ENCODE results near the gene JMJD1C. TPM values are rescaled to one million over a fixed set of nuclear protein-coding genes. Genes with fewer than 3 reads are reported as not detected.

The JMJD1C gene
- total RNA-seq, 1 experiment from 2014 or later: 62.5 TPM

GRCh38 chr10:63224241-63224640 lies 241.5 kb downstream of the JMJD1C start:
- Histone ChIP-seq H3K27ac (no peak overlapping the region), H3K4me3 (no peak overlapping the region), H3K36me3 (no peaks in the 10 kb centered on the region), H3K9me3 (replicated peaks) (no peaks in the 10 kb centered on the region), H3K4me1 (replicated peaks) (no peaks in the 10 kb centered on the region), H3K27me3 (replicated peaks) (no peaks in the 10 kb centered on the region)
- no peak for DNase-seq (ENCODE audit: low read depth in 1 of 2, low spot score in 2 of 2)

- H3K9me3 ChIP-seq (replicated peaks): no peaks in the 10 kb centered on the region
- H3K4me1 ChIP-seq (replicated peaks): no peaks in the 10 kb centered on the region
- H3K27ac ChIP-seq: no peak overlapping the region
- no peak for DNase-seq (ENCODE audit: low read depth in 1 of 2, low spot score in 2 of 2)
- H3K27me3 ChIP-seq (replicated peaks): no peaks in the 10 kb centered on the region
- H3K36me3 ChIP-seq: peaks cover under 1% of the 10 kb centered on the region
- H3K4me3 ChIP-seq: no peak overlapping the region
Measured at GRCh38 chr10:63221950-63222349, 243.8 kb downstream of the JMJD1C start.

- Histone ChIP-seq H3K4me3 (no peak overlapping the region), H3K9me3 (replicated peaks) (no peaks in the 10 kb centered on the region), H3K27me3 (replicated peaks) (no peaks in the 10 kb centered on the region), H3K36me3 (peaks cover 20% of the 10 kb centered on the region), H3K27ac (no peak overlapping the region), H3K4me1 (replicated peaks) (no peaks in the 10 kb centered on the region)
- DNase-seq (ENCODE audit: low read depth in 1 of 2, low spot score in 2 of 2): no peak
Measured at GRCh38 chr10:63219749-63220148, 246.0 kb downstream of the JMJD1C start.

- peak in 1 of 2 experiments; percentile 60 for DNase-seq (ENCODE audit: low read depth in 1 of 2, low spot score in 2 of 2)
- H3K9me3 ChIP-seq (replicated peaks): no peaks in the 10 kb centered on the region
- no peak overlapping the region for H3K27ac ChIP-seq
- no peaks in the 10 kb centered on the region for H3K27me3 ChIP-seq (replicated peaks)
- H3K4me1 ChIP-seq (replicated peaks): no peaks in the 10 kb centered on the region
- H3K4me3 ChIP-seq: no peak overlapping the region
- peaks cover 39% of the 10 kb centered on the region for H3K36me3 ChIP-seq
Measured at GRCh38 chr10:63217120-63217605, 248.6 kb downstream of the JMJD1C start.

GRCh38 chr10:63214571-63214970 lies 251.2 kb downstream of the JMJD1C start:
- DNase-seq (ENCODE audit: low read depth in 1 of 2, low spot score in 2 of 2): no peak
- Histone ChIP-seq H3K9me3 (replicated peaks) (no peaks in the 10 kb centered on the region), H3K36me3 (peaks cover 51% of the 10 kb centered on the region), H3K4me3 (no peak overlapping the region), H3K27me3 (replicated peaks) (no peaks in the 10 kb centered on the region), H3K4me1 (replicated peaks) (0 out of 2 replicates have a peak, but pooled peaks cover under 1% of the 10 kb centered on the region), H3K27ac (no peak overlapping the region)

GRCh38 chr10:63213489-63213888 lies 252.3 kb downstream of the JMJD1C start:
- Histone ChIP-seq H3K27me3 (replicated peaks) (no peaks in the 10 kb centered on the region), H3K4me1 (replicated peaks) (peaks cover 7% of the 10 kb centered on the region; the same call in 1 of the 2 replicates), H3K4me3 (no peak overlapping the region), H3K36me3 (peaks cover 54% of the 10 kb centered on the region), H3K27ac (no peak overlapping the region), H3K9me3 (replicated peaks) (no peaks in the 10 kb centered on the region)
- DNase-seq (ENCODE audit: low read depth in 1 of 2, low spot score in 2 of 2): no peak

GRCh38 chr10:63210611-63211196 lies 255.1 kb downstream of the JMJD1C start:
- Histone ChIP-seq H3K4me3 (no peak overlapping the region), H3K9me3 (replicated peaks) (no peaks in the 10 kb centered on the region), H3K4me1 (replicated peaks) (peaks cover 21% of the 10 kb centered on the region), H3K36me3 (peaks cover 71% of the 10 kb centered on the region), H3K27me3 (replicated peaks) (no peaks in the 10 kb centered on the region), H3K27ac (no peak overlapping the region)
- no peak for DNase-seq (ENCODE audit: low read depth in 1 of 2, low spot score in 2 of 2)

- DNase-seq (ENCODE audit: low read depth in 1 of 2, low spot score in 2 of 2): no peak
- no peak overlapping the region for H3K27ac ChIP-seq
- no peaks in the 10 kb centered on the region for H3K9me3 ChIP-seq (replicated peaks)
- no peak overlapping the region for H3K4me3 ChIP-seq
- peaks cover 70% of the 10 kb centered on the region for H3K36me3 ChIP-seq
- H3K4me1 ChIP-seq (replicated peaks): peaks cover 21% of the 10 kb centered on the region
- H3K27me3 ChIP-seq (replicated peaks): no peaks in the 10 kb centered on the region
Measured at GRCh38 chr10:63209705-63210104, 256.1 kb downstream of the JMJD1C start.

GRCh38 chr10:63208986-63209385 lies 256.8 kb downstream of the JMJD1C start:
- no peaks in the 10 kb centered on the region for H3K27me3 ChIP-seq (replicated peaks)
- peaks cover 67% of the 10 kb centered on the region for H3K36me3 ChIP-seq
- no peak overlapping the region for H3K27ac ChIP-seq
- H3K9me3 ChIP-seq (replicated peaks): no peaks in the 10 kb centered on the region
- peak; percentile 36 to 58 for DNase-seq (ENCODE audit: low read depth in 1 of 2, low spot score in 2 of 2)
- H3K4me3 ChIP-seq: no peak overlapping the region
- H3K4me1 ChIP-seq (replicated peaks): peaks cover 21% of the 10 kb centered on the region

- Histone ChIP-seq H3K9me3 (replicated peaks) (no peaks in the 10 kb centered on the region), H3K27ac (no peak overlapping the region; the same call in 1 of the 2 replicates), H3K4me3 (no peak overlapping the region), H3K36me3 (peaks cover 56% of the 10 kb centered on the region), H3K27me3 (replicated peaks) (no peaks in the 10 kb centered on the region), H3K4me1 (replicated peaks) (peaks cover 21% of the 10 kb centered on the region)
- DNase-seq (ENCODE audit: low read depth in 1 of 2, low spot score in 2 of 2): no peak
Measured at GRCh38 chr10:63206997-63207811, 258.6 kb downstream of the JMJD1C start.

GRCh38 chr10:63206576-63206975 lies 259.2 kb downstream of the JMJD1C start:
- Histone ChIP-seq H3K27me3 (replicated peaks) (no peaks in the 10 kb centered on the region), H3K36me3 (peaks cover 51% of the 10 kb centered on the region), H3K4me3 (no peak overlapping the region), H3K4me1 (replicated peaks) (peaks cover 21% of the 10 kb centered on the region), H3K27ac (no peak overlapping the region), H3K9me3 (replicated peaks) (no peaks in the 10 kb centered on the region)
- no peak for DNase-seq (ENCODE audit: low read depth in 1 of 2, low spot score in 2 of 2)

GRCh38 chr10:63205421-63205820 lies 260.4 kb downstream of the JMJD1C start:
- Histone ChIP-seq H3K9me3 (replicated peaks) (no peaks in the 10 kb centered on the region), H3K4me1 (replicated peaks) (peaks cover 21% of the 10 kb centered on the region), H3K4me3 (no peak overlapping the region), H3K36me3 (peaks cover 49% of the 10 kb centered on the region), H3K27ac (no peak overlapping the region), H3K27me3 (replicated peaks) (no peaks in the 10 kb centered on the region)
- no peak for DNase-seq (ENCODE audit: low read depth in 1 of 2, low spot score in 2 of 2)

GRCh38 chr10:63204667-63205391 lies 260.9 kb downstream of the JMJD1C start:
- DNase-seq (ENCODE audit: low read depth in 1 of 2, low spot score in 2 of 2): no peak

GRCh38 chr10:63201118-63201517 lies 264.7 kb downstream of the JMJD1C start:
- no peaks in the 10 kb centered on the region for H3K27me3 ChIP-seq (replicated peaks)
- H3K9me3 ChIP-seq (replicated peaks): no peaks in the 10 kb centered on the region
- no peak overlapping the region for H3K4me3 ChIP-seq
- no peaks in the 10 kb centered on the region for H3K4me1 ChIP-seq (replicated peaks)
- H3K36me3 ChIP-seq: peaks cover 50% of the 10 kb centered on the region
- DNase-seq (ENCODE audit: low read depth in 1 of 2, low spot score in 2 of 2): no peak
- no peak overlapping the region for H3K27ac ChIP-seq

More at GRCh38 chr10:63204667-63205391, 260.9 kb downstream of the JMJD1C start:
- H3K4me3 ChIP-seq: no peak overlapping the region
- H3K27me3 ChIP-seq (replicated peaks): no peaks in the 10 kb centered on the region
- H3K4me1 ChIP-seq (replicated peaks): peaks cover 21% of the 10 kb centered on the region
- H3K9me3 ChIP-seq (replicated peaks): no peaks in the 10 kb centered on the region
- no peak overlapping the region for H3K27ac ChIP-seq
- peaks cover 51% of the 10 kb centered on the region for H3K36me3 ChIP-seq

All from SJSA1 (cell line).